GM18951 (cell line): Measurements from ENCODE around the gene IL4R.
"Not testable (repeated sequence)": the region's sequence is repeated elsewhere in the genome, so short reads cannot be mapped to it uniquely, and the experiment has no call there.

ENCODE experiments used
- POLR2A ChIP-seq: IDR thresholded peaks from 4 replicates; pipeline ENCODE4 v1.6.1; 2011; ENCODE audit warnings: mild to moderate bottlenecking; ENCODE audit not compliant: insufficient read length, insufficient read depth; ENCODE audit errors: extremely low read depth
- in situ Hi-C: fragments of 300-500 bp; cut with MboI; formaldehyde crosslinking; loops from one replicate; pipeline ENCODE4 v1.12.0; 2022; ENCODE audit warnings: low sequenced_read_pairs, mixed read lengths, inconsistent platforms; ENCODE audit not compliant: unreplicated experiment

Gene IL4R

DNA sequence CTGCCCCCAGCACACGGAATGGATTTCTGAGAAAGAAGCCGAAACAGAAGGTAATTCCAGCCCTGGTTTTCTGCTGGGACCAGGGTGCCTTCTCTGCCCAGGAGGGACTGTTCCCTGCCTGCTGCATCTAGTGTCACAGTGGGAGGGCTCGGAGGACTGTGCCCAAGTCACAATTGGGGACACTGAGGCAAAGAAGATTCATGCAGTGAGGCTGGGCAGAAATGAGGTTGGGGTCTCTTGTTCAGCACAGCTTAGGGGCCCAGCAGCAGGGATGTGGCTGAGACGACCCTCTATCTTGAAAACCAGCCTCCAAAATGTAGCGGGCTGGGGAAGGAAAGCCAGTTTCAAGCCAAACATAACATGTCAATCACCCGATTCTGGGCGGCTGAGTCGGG is 88.8 kb downstream of the IL4R start:
- in situ Hi-C loops = no loop called here
- no peak for TF ChIP-seq POLR2A

DNA sequence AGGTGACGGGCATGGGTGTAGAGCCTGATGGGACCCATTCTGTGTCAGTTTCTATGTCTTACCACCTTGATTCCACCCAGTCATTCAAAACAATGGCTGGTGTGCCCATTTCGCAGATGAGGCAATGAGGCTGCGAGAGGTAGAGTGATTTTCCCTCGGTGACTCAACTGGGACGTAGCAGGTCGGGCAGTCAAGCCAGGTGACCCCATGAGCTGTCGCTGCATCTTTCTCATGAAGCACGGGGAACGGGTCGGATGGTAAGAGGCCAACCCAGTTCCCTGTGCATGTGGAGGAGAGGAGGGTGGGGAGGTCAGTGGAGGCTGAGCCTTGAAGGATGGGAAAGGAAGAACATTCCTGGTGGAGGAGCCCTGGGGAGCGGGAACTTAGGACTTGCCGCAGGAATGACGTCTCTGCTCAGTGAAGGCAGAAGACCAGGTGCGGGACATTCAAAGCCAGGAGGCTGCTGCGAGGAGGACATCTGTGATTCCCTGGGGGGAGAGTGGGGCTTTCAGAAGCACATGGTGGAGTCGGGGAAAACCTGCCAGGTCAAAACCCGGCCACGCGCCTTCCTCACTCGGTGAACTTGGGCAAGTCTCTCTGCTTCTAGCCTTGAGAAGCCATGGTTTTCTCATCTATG is 89.3 kb downstream of the IL4R start:
- in situ Hi-C loops = no loop called here

DNA sequence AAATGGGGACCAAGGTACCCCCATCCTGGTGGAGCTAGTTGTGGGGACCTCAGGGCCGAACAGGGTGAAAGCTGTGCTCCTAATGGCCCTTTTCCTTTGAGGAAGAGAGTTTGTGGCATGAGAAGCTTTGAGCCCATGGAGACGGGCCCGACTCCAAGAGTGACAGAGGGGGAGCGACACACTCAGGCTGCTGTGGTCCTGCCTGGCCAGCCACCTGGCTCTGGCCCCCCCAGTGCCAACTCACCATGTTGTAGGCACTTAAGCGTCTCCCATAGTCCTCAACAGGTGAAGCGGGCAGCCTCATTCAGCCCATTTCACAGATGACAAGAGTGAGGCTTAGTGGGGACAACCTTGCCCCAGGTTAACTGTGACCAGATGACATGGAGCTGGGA is 89.8 kb downstream of the IL4R start:
- TF ChIP-seq POLR2A = peak; percentile 8
- in situ Hi-C loops = no loop called here

More for the DNA sequence above, 89.3 kb downstream of the IL4R start:
- peak; percentile 50 for TF ChIP-seq POLR2A

DNA sequence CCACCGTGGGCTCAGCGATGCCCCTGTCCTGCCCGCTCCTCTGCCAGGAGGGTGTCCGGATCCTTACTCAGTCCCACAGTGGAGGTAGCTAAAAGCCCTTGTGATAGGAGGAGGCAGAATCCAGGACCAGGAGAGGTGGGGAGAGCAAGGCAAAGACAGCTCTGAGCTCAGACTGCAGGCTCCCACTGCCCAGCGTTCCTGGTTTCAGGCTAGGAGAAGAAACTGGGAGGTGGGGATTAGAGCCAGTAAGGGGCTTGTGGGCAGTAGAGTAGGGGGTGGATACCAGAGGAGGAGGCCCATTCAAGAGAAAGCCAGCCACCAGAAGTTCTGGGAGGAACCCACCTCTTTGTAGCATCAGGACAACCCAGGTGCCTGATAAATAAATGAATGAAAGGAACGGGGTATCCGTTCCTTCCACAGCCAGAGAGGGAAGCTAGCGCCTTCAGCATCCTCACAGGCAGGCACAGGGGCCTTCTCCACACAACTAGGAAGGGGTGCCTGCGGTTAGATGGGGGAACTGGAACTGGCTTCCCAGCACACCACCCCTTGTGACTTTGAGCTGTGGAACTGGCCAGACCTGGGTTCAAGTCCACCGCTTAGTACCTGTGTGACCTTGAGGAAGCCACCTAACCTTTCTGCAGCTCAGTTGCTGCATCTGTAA is 90.5 kb downstream of the IL4R start:
- peak; percentile 37 for TF ChIP-seq POLR2A
- in situ Hi-C loops = no loop called here

DNA sequence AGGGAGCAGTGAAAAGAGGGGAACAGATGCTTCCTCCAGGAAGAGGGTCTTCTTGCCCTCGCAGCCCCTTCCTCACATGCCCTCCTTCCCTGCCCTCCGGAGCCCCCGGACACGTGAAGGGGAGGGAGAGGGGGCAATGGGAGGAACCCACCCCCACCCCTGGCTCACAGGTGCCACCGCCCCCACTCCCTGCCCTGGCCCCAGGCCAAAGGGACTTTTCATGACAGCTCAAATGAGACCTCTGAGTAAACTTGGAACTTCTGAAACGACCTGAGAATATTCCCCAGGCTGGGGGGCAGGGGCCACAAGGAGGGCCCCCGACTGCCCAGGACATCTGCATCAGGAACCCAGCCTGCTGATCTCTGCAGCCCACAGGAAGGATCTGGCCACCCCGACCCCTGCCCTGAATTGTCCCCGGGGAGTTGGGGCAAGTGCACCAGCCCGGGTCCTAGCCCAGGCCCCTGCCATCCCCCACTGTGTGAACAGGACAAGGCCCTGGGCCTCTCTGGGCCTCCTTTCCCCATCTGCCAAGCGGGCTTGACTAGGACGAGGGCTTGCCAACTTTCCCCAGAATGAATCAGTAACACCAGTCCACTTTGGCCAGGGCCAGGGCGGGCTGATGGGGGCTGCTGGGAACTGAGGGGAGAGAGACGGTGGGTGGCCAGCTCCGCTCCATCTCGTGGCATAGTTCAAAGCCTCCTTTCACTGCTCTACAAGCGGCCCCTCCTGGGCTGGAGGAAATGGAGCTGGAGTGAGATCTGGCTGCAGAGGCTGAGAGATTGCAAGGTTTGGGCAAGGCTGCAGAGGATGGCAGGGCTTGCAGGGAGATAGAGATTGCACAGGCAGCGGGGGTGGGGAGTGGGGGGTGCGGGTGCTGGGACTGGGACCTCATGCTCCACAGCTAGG is 92.0 kb downstream of the IL4R start:
- in situ Hi-C loops = no loop called here
- peak; percentile 28 for TF ChIP-seq POLR2A

DNA sequence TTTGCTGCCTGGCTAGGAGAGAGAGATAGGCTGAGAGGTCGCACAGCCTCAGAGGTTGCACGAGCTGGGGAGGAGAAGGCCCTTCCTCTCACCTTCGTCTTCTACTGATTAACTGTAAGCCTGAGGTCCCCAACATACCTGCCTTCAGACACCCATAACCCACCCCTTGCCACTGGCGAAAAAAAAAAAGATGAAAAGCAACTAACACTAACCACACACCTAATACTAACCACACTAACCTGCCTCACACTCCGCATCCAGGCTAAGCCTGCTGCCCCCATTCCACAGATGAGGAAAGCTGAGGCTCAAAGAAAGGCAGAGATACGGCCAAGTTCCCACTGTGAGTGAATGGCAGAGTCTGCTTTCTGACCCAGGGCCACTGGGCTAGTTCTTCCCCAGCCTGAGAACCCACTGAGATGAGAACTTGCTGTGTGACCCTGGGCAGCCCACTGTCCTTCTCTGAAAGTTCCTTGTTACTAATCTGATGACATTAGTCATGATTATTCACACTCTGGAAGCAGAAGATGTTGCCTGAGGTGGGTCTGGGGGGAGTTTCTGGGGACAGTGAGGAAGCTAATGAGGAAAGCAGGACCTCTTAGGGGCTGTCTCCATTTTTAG is 92.8 kb downstream of the IL4R start:
- in situ Hi-C loops = no loop called here
- peak; percentile 23 for TF ChIP-seq POLR2A

DNA sequence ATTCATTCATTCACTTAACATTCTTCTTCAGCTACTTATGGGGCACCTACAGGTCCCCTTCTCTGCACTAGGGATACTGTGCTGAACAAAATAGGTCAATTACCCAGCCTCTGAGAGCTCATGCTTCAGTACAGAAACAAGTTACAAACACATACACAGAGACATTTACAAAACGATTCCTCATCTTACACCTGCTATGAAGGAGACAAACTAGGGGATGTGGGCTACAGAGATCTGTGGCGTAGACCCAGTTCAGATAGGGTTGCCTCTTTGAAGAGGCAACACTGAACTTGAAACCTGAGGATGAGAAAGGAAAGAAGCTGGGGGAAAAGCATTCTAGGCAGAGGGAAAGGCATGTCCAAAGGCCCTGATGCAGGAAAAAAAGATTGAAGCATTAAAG is 93.4 kb downstream of the IL4R start:
- in situ Hi-C loops = no loop called here
- no peak for TF ChIP-seq POLR2A

DNA sequence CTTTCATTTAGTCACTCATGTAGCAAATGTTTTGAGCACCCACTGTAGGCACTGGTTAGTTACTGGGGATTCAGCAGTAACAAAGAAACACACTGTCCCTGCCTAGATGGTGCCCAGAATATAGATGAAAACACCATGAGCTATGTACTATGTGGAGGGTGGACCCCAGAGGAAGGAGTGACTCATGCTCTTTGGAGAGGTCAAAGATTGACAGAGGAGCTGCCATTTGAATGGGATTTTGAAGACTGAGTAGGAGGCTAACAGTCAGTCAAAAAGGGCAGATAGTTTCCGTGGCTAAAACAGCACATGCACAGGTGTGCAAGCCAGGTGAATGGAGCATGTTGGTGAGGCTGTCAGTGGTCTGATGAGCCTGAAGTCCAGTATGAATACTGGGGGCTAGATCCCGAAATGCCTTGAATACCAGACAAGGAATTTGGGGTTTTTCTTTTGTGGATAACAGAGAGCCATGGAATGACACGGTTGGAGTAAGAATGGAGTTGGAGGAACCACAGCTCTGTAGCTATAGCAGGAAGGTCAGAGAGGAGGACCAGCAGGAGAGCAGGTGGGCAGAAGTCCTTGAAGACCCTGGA is 94.3 kb downstream of the IL4R start:
- in situ Hi-C loops = no loop called here
- TF ChIP-seq POLR2A = no peak

DNA sequence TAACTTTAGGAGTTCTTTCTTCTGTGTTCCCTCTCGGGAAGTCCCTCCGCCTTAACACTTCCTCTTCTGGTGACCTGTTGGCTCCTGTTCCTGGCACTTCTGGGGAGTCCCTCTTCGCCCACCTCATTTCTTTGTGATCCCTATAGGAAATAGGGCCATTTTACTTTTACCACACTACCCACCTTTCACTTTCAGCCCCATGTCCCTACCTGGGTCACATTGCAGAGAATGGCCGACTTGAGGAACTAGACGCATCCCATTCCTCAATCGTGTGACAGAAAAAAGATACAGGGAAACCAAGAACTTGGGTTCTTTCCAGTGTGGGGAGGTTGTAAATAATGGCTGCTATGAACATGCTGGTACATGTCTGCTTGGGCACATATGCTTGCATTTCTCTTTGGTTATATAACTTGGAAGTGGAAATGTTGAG is 94.8 kb downstream of the IL4R start:
- in situ Hi-C loops = no loop called here
- peak; percentile 48 for TF ChIP-seq POLR2A

DNA sequence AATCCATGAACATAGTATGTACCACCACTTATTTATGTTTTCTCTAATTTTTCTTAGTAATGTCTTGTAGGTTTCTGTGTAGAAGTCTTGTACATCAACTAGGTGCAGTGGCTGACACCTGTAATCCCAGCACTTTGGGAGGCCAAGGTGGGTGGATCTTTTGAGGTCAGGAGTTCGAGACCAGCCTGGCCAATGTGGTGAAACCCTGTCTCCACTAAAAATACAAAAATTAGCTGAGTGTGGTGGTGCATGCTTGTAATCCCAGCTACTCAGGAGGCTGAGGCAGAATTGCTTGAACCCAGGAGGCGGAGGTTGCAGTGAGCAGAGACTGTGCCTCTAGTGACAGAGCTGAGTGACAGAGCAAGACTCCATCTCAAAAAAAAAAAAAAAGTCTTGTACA is 96.2 kb downstream of the IL4R start:
- in situ Hi-C loops = not testable (repeated sequence)

DNA sequence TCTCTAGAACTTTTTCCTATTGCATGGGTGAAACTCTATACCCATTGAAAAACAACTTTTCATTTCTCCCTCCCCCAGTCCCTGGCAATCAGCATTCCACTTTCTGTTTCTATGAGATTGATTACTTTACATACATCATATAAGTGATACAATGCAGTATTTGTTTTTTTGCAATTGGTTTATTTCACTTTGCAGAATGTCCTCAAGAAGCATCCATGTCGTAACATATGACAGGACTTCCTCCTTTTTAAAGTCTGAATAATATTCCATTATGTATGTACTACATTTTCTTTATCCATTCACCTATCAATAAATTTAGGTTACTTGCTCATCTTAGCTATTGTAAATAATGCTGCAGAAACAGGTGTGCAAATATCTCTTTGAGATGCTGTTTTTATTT is 97.0 kb downstream of the IL4R start:
- in situ Hi-C loops = no loop called here
- no peak for TF ChIP-seq POLR2A

DNA sequence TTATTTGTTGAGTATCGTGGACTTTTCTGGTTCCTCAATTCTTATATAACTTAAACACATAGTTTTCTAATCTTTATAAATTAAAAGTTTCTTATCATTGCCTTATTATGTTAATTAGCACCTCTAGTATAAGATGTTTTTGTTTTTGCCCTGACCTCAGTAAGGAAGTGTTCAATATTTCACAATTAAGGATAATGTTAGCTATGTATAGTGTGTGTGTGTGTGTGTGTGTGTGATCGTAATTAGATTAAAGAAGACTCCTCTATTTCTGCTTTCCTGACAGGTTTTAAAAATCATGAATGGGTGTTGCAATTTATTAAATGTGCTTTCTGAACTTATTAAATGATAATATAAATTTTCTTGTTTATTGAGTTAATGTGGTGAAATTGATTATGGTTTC is 100.2 kb downstream of the IL4R start:
- in situ Hi-C loops = no loop called here

More for the DNA sequence above, 100.2 kb downstream of the IL4R start:
- TF ChIP-seq POLR2A = no peak
